HEK293 (cell line): ENCODE data around the gene BRD3OS.

Experiments
- ZBTB20 ChIP-seq: fragments of 450-650 bp; formaldehyde crosslinking; IDR thresholded peaks from 2 replicates; pipeline ENCODE4 v1.5.1; 2016; ENCODE audit warnings: missing biosample characterization, missing genetic modification characterization
- ZNF830 ChIP-seq: fragments of 450-650 bp; IDR thresholded peaks from 2 replicates; pipeline ENCODE4 v1.5.0; 2018; ENCODE audit warnings: missing biosample characterization, missing genetic modification characterization, low read depth, mild to moderate bottlenecking, moderate library complexity
- ZSCAN30 ChIP-seq: fragments of 450-650 bp; IDR thresholded peaks from 2 replicates; pipeline ENCODE4 v1.5.1; 2018; ENCODE audit warnings: missing biosample characterization, mild to moderate bottlenecking, missing genetic modification characterization, moderate library complexity
- TF ChIP-seq, protein P1 (sequence below): fragments of 450-650 bp; formaldehyde crosslinking; IDR thresholded peaks from 2 replicates; pipeline ENCODE4 v1.5.1; 2016; ENCODE audit warnings: missing biosample characterization, missing genetic modification characterization
- TF ChIP-seq, protein P2 (sequence below): fragments of 450-650 bp; formaldehyde crosslinking; IDR thresholded peaks from 2 replicates; pipeline ENCODE4 v1.5.1; 2016; ENCODE audit warnings: missing biosample characterization, missing genetic modification characterization

DNA sequence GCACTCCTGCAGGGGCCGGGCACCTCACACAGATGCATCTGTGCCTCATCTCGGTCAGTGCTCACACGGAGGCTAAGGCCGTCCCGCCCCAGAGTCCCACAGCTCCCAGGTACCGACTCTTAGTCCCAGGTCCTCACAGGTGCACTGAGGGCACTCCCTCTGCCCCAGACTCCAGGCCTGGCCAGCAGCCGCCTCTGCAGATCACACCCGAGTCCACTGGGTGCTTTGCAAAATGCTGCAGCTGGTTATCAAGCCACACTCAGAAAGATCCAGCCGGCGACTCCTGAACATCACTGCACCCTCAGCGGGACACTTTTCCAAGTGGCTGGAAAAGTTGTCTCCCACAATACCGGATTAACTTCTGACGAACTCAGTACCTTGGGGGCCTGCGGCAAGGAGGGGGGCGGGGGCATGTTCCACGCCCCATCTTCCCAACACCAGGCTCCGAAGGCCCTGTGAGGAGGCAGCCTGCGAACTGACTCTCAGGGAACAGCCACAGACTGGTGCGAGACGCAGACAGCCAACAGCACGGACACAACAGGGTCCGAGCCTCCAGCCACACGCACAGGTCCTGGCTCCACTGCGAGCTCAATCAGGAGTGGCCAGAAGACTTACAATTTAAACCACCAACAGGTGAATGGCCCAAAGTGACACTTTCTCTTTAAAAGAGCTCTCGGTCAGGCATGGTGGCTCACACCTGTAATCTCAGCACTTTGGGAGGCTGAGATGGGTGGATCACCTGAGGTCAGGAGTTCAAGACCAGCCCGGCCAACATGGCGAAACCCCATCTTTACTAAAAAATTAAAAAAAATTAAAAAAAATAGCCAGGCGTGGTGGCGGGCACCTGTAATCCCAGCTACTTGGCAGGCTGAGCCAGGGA, 38.5 kb downstream of the BRD3OS start:
- TF ChIP-seq ZNF830 (tag by site-specific recombination) (no peak), ZSCAN30 (tag by site-specific recombination) (no peak), ZBTB20 (tag by site-specific recombination) (no peak)
- TF ChIP-seq, protein P1, sequence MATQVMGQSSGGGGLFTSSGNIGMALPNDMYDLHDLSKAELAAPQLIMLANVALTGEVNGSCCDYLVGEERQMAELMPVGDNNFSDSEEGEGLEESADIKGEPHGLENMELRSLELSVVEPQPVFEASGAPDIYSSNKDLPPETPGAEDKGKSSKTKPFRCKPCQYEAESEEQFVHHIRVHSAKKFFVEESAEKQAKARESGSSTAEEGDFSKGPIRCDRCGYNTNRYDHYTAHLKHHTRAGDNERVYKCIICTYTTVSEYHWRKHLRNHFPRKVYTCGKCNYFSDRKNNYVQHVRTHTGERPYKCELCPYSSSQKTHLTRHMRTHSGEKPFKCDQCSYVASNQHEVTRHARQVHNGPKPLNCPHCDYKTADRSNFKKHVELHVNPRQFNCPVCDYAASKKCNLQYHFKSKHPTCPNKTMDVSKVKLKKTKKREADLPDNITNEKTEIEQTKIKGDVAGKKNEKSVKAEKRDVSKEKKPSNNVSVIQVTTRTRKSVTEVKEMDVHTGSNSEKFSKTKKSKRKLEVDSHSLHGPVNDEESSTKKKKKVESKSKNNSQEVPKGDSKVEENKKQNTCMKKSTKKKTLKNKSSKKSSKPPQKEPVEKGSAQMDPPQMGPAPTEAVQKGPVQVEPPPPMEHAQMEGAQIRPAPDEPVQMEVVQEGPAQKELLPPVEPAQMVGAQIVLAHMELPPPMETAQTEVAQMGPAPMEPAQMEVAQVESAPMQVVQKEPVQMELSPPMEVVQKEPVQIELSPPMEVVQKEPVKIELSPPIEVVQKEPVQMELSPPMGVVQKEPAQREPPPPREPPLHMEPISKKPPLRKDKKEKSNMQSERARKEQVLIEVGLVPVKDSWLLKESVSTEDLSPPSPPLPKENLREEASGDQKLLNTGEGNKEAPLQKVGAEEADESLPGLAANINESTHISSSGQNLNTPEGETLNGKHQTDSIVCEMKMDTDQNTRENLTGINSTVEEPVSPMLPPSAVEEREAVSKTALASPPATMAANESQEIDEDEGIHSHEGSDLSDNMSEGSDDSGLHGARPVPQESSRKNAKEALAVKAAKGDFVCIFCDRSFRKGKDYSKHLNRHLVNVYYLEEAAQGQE, result no peak
- TF ChIP-seq, protein P2, sequence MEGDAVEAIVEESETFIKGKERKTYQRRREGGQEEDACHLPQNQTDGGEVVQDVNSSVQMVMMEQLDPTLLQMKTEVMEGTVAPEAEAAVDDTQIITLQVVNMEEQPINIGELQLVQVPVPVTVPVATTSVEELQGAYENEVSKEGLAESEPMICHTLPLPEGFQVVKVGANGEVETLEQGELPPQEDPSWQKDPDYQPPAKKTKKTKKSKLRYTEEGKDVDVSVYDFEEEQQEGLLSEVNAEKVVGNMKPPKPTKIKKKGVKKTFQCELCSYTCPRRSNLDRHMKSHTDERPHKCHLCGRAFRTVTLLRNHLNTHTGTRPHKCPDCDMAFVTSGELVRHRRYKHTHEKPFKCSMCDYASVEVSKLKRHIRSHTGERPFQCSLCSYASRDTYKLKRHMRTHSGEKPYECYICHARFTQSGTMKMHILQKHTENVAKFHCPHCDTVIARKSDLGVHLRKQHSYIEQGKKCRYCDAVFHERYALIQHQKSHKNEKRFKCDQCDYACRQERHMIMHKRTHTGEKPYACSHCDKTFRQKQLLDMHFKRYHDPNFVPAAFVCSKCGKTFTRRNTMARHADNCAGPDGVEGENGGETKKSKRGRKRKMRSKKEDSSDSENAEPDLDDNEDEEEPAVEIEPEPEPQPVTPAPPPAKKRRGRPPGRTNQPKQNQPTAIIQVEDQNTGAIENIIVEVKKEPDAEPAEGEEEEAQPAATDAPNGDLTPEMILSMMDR, result no peak
